AG04449 (cell line): Measurements from ENCODE around the gene MGAT3.

Source experiments
- CTCF ChIA-PET: fragments of 350-600 bp; formaldehyde crosslinking; extraction: SDS; loops from one replicate; lab custom pipeline; 2021; ENCODE audit warnings: antibody characterized with exemption; lab: Yijun Ruan, JAX
- POLR2A ChIA-PET: fragments of 400-600, 350-600 bp; formaldehyde crosslinking; extraction: SDS; loops from one replicate; lab custom pipeline; 2020; ENCODE audit warnings: antibody characterized with exemption, inconsistent platforms; lab: Yijun Ruan, JAX
- DNase-seq: peaks from one replicate; pipeline ENCODE4 v3.0.0-alpha.2; 2010; ENCODE audit warnings: low read depth, low spot score
- H3K4me3 ChIP-seq: 2 replicates; pipeline ENCODE4 v1.5.1; 2011; ENCODE audit warnings: low read depth, mild to moderate bottlenecking, control low read depth, low read length
- CTCF ChIP-seq: IDR thresholded peaks from one replicate; pipeline ENCODE4 v1.5.1; 2011; ENCODE audit warnings: mild to moderate bottlenecking, moderate library complexity, low read length, control low read depth, inconsistent platforms; ENCODE audit not compliant: insufficient read depth; ENCODE audit errors: missing control alignments

Gene MGAT3

GRCh38 chr22:39419096-39419495 lies 37.7 kb upstream of the MGAT3 start:
- CTCF ChIA-PET: no interaction called here
- DNase-seq: no peak
- POLR2A ChIA-PET: no interaction called here
- H3K4me3 ChIP-seq: no peak overlapping the region
- TF ChIP-seq CTCF: no peak

GRCh38 chr22:39419911-39420310 lies 36.9 kb upstream of the MGAT3 start:
- ChIA-PET CTCF (no interaction called here), POLR2A (no interaction called here)
- no peak for DNase-seq
- no peak for TF ChIP-seq CTCF
- H3K4me3 ChIP-seq: no peak overlapping the region

GRCh38 chr22:39421691-39422090 lies 35.1 kb upstream of the MGAT3 start:
- ChIA-PET CTCF (no interaction called here), POLR2A (no interaction called here)
- H3K4me3 ChIP-seq: no peak overlapping the region
- TF ChIP-seq CTCF: no peak
- no peak for DNase-seq

GRCh38 chr22:39422101-39422500 lies 34.7 kb upstream of the MGAT3 start:
- ChIA-PET CTCF (no interaction called here), POLR2A (no interaction called here)
- DNase-seq: no peak
- H3K4me3 ChIP-seq: no peak overlapping the region
- TF ChIP-seq CTCF: no peak

GRCh38 chr22:39422721-39423120 lies 34.1 kb upstream of the MGAT3 start:
- DNase-seq: no peak
- CTCF ChIA-PET: no interaction called here
- H3K4me3 ChIP-seq: no peak overlapping the region
- POLR2A ChIA-PET: no interaction called here
- TF ChIP-seq CTCF: no peak

- no peak for DNase-seq
- CTCF ChIA-PET: interaction anchor here (1.4 to 2.1 kb wide), 2 partner anchors 11 to 13 kb away, joined by 3 to 7 read pairs; no protein-coding TSS in a partner anchor
- no peak for TF ChIP-seq CTCF
- H3K4me3 ChIP-seq: no peak overlapping the region
- POLR2A ChIA-PET: no interaction called here
These were observed 32.8 kb upstream of the MGAT3 start for GRCh38 chr22:39423976-39424375.
